Endothelial cell of umbilical vein (primary cell): ENCODE measurements around the gene PLEKHG5. TPM values are rescaled to one million over a fixed set of nuclear protein-coding genes. Genes with fewer than 3 reads are reported as not detected.

Source experiments
- BruUV-seq: library from RNA; stranded (reverse); fragments of 400-500 nt; replicated peaks from 2 replicates; lab custom pipeline; 2021; lab: Mats Ljungman, UMichigan
- CTCF ChIA-PET: fragments of 300-600, 350-600 bp; sonication (Branson Sonifier 250); formaldehyde crosslinking; loops from one replicate; lab custom pipeline; 2021; ENCODE audit warnings: antibody characterized with exemption, inconsistent platforms; lab: Charles Lee
- POLR2A ChIA-PET: fragments of 300-600, 350-600 bp; sonication (Branson Sonifier 250); formaldehyde crosslinking; loops from one replicate; lab custom pipeline; 2021; ENCODE audit warnings: antibody characterized with exemption, inconsistent platforms; lab: Charles Lee
- DNase-seq: peaks from one replicate; pipeline ENCODE4 v3.0.0-alpha.2; 2011; ENCODE audit warnings: low read depth, low spot score
- FAIRE-seq: peaks from 2 replicates; lab custom pipeline; 2011; peaks lifted over from hg19 to GRCh38; lab: Jason Lieb, UNC
- H2AFZ ChIP-seq: 2 replicates; pipeline ENCODE4 v1.6.0; 2012; ENCODE audit warnings: low read depth, low read length, control low read depth, inconsistent platforms
- H3K27ac ChIP-seq: 2 replicates; pipeline ENCODE4 v1.5.1; 2011; ENCODE audit warnings: low read depth, mild to moderate bottlenecking, control low read depth, low read length, moderate library complexity; ENCODE audit not compliant: insufficient read depth
- H3K27me3 ChIP-seq, 2 experiments: 2 replicates each; pipeline versions ENCODE4 v1.6.0 to v1.6.1; 2011; ENCODE audit warnings: low read length in 2 of 2, mixed read lengths in 1 of 2; ENCODE audit not compliant: control insufficient read depth in 2 of 2, insufficient read depth in 2 of 2
- H3K36me3 ChIP-seq, 2 experiments: 2 replicates in 1 of 2; 3 replicates in 1 of 2; pipeline ENCODE4 v1.5.1; 2011; ENCODE audit warnings: low read length in 2 of 2, mild to moderate bottlenecking in 1 of 2, moderate library complexity in 1 of 2; ENCODE audit not compliant: control insufficient read depth in 2 of 2, insufficient read depth in 2 of 2; ENCODE audit errors: extremely low read depth in 1 of 2
- H3K4me1 ChIP-seq: 3 replicates; pipeline ENCODE4 v1.5.1; 2011; ENCODE audit warnings: mild to moderate bottlenecking, low read length; ENCODE audit not compliant: control insufficient read depth, insufficient read depth; ENCODE audit errors: extremely low read depth
- H3K4me2 ChIP-seq: 2 replicates; pipeline ENCODE4 v1.6.1; 2011; ENCODE audit warnings: low read length, control low read depth, mixed read lengths; ENCODE audit not compliant: insufficient read depth
- H3K4me3 ChIP-seq, 3 experiments: fragments of 200-600 bp in 1 of 3; sonication (generic), shearing (Covaris generic) in 1 of 3; replicated peaks in 1 of 3; 2 replicates each; pipeline ENCODE4 v1.5.1; 2011 to 2016; ENCODE audit warnings: control low read depth in 3 of 3, low read length in 3 of 3, mild to moderate bottlenecking in 2 of 3, inconsistent platforms in 1 of 3, low read depth in 1 of 3, moderate library complexity in 1 of 3; ENCODE audit not compliant: insufficient read depth in 1 of 3
- H3K79me2 ChIP-seq: 2 replicates; pipeline ENCODE4 v1.6.0; 2012; ENCODE audit warnings: low read length, inconsistent platforms; ENCODE audit not compliant: control insufficient read depth, insufficient read depth
- H3K9ac ChIP-seq: replicated peaks from 2 replicates; pipeline ENCODE3; 2011; ENCODE audit warnings: low read length, control low read depth; ENCODE audit not compliant: insufficient read depth; ENCODE audit errors: extremely low read depth
- H3K9me1 ChIP-seq: replicated peaks from 3 replicates; pipeline ENCODE4 v1.6.0; 2011; ENCODE audit warnings: mild to moderate bottlenecking, low read length; ENCODE audit not compliant: control insufficient read depth, insufficient read depth; ENCODE audit errors: extremely low read depth
- H3K9me3 ChIP-seq: replicated peaks from 2 replicates; pipeline ENCODE4 v1.5.1; 2012; ENCODE audit warnings: low read length, inconsistent platforms; ENCODE audit not compliant: control insufficient read depth, insufficient read depth
- H4K20me1 ChIP-seq: replicated peaks from 2 replicates; pipeline ENCODE3; 2011; ENCODE audit warnings: mild to moderate bottlenecking, low read length; ENCODE audit not compliant: control insufficient read depth, insufficient read depth; ENCODE audit errors: extremely low read depth
- CTCF ChIP-seq, 2 donors: IDR thresholded peaks; 1 replicate in 1 of 2; 2 replicates in 1 of 2; pipeline ENCODE4 v1.5.1; 2011; ENCODE audit warnings: low read length in 2 of 2, mild to moderate bottlenecking in 2 of 2, moderate library complexity in 2 of 2, control low read depth in 1 of 2, inconsistent platforms in 1 of 2, low read depth in 1 of 2; ENCODE audit not compliant: insufficient read depth in 1 of 2; ENCODE audit errors: extremely low read depth in 1 of 2
- EZH2 ChIP-seq: IDR thresholded peaks from 2 replicates; pipeline ENCODE4 v1.6.1; 2012; ENCODE audit warnings: borderline replicate concordance, low read depth, mild to moderate bottlenecking, moderate library complexity, low read length, inconsistent platforms; ENCODE audit not compliant: severe bottlenecking
- FOS ChIP-seq: IDR thresholded peaks from 2 replicates; pipeline ENCODE4 v1.6.1; 2011; ENCODE audit warnings: mild to moderate bottlenecking, low read length, moderate library complexity, borderline replicate concordance; ENCODE audit not compliant: insufficient read depth
- GATA2 ChIP-seq: IDR thresholded peaks from 2 replicates; pipeline ENCODE4 v1.7.0; 2011; ENCODE audit warnings: low read depth, mild to moderate bottlenecking, moderate library complexity, mixed read lengths, low read length; ENCODE audit not compliant: insufficient read length, insufficient read depth
- JUN ChIP-seq: IDR thresholded peaks from 2 replicates; pipeline ENCODE4 v1.6.1; 2011; ENCODE audit warnings: borderline replicate concordance, low read depth; ENCODE audit not compliant: insufficient read length, insufficient read depth
- MYC ChIP-seq: IDR thresholded peaks from one replicate; pipeline ENCODE4 v1.6.1; 2011; ENCODE audit warnings: mild to moderate bottlenecking, low read depth, low read length
- POLR2A ChIP-seq: IDR thresholded peaks from 2 replicates; pipeline ENCODE4 v1.6.1; 2012; ENCODE audit warnings: low read depth, mild to moderate bottlenecking, control low read depth, low read length
- POLR2AphosphoS5 ChIP-seq: IDR thresholded peaks from 2 replicates; pipeline ENCODE4 v1.6.1; 2012; ENCODE audit warnings: low read depth, mild to moderate bottlenecking, control low read depth, low read length, moderate library complexity; ENCODE audit not compliant: insufficient read depth
- dilution Hi-C: fragments of 300-500 bp; cut with MboI; formaldehyde crosslinking; loops from one replicate; pipeline ENCODE4 v1.15.0; 2019; ENCODE audit warnings: low sequenced_read_pairs; ENCODE audit not compliant: extremely low pct_ligation_motif_present
- intact Hi-C: fragments of 100-400 bp; cut with micrococcal nuclease; formaldehyde crosslinking; loops from one replicate; pipeline ENCODE4 v1.10.0; 2022
- polyA plus RNA-seq, 4 experiments: library from polyadenylated mRNA; depleted of rRNA in 3 of 4; stranded (reverse) in 3 of 4; unstranded in 1 of 4; fragments of >200 nt; gene quantifications; 2 replicates each; pipeline versions ENCODE4 v1.2.1 to v1.2.3, GENCODE V29; 2011 to 2012; ENCODE audit warnings: missing spikeins in 1 of 4
- total RNA-seq: library from RNA; stranded (reverse); gene quantifications from 2 replicates; pipeline ENCODE4 v1.2.3, GENCODE V29; 2021
- TF ChIP-seq, protein P1 (sequence below): IDR thresholded peaks from 2 replicates; pipeline ENCODE4 v1.6.1; 2011; ENCODE audit not compliant: insufficient read depth, insufficient read length

PLEKHG5 gene
- total and polyA plus RNA-seq, 2 donors (not counting 3 experiments of a cell fraction or from before 2014, with no cell fraction given) = 30.6 to 56.9 TPM

DNA sequence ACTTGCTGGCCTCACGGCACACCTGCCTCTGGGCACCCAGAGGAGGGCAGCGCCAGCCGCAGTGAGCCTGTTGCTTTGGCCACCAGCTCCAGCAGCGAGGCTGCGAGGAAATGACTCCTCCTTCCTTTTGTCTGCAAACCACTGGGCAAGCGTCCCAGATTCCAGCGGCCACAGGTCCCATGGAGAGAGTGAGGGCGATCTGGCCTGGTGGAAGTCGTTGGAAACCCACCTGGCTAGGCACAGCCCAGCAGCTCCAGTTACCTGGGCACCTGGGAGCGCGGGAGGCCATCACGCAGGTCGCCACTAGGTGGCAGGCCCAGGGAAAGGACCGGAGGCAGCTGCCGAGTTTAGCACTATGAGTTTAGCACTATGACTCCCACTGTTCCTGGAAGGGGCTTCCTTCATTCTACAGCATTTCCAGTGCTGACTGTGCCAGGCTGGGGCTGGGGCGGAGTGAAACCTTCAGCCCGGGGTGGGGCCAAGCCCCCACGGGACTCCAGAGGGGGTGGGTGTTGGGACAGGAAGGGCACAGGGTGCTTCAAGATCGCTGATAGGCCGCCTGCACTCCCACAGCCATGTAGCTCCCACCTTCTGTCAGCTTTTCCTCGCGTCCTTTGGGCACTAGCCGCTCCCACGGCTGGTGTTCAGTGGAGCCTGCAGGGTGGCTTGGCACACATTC, 68.0 kb downstream of the PLEKHG5 start:
- H3K27me3 ChIP-seq = peaks cover 0 to 7% of the 10 kb centered on the region in 2 experiments
- peak overlapping the region; percentile 46 for H2AFZ ChIP-seq
- ChIA-PET CTCF (interaction anchor here (0.5 to 11.1 kb wide), 21 partner anchors 10 to 218 kb away, joined by 3 to 202 read pairs (median 4); partner anchors contain the start of genes ACOT7 and NOL9), POLR2A (interaction anchor here (0.6 kb wide), 1 partner anchor 29 kb away, joined by 3 read pairs; no protein-coding TSS in a partner anchor)
- H3K4me3 ChIP-seq = peak overlapping the region in 1 of 3 experiments; percentile 9
- intact Hi-C loops = loop anchor here (1.0 to 5.0 kb wide), 5 partner anchors 15 to 371 kb away; partner anchors contain the start of genes GPR153 and ICMT
- dilution Hi-C loops = no loop called here
- no TSS peak for BruUV-seq
- peak overlapping the region; percentile 52 for H3K9ac ChIP-seq
- DNase-seq = peak; percentile 75
- no peaks in the 10 kb centered on the region for H3K9me1 ChIP-seq
- H3K9me3 ChIP-seq = no peaks in the 10 kb centered on the region
- FAIRE-seq = no peak
- H3K36me3 ChIP-seq = no peaks in the 10 kb centered on the region
- H3K79me2 ChIP-seq = no peaks in the 10 kb centered on the region
- H3K4me1 ChIP-seq = peaks cover 35% of the 10 kb centered on the region
- TF ChIP-seq CTCF (IDR thresholded peaks at IDR 0.05; ENCODE audit: extremely low read depth in 1 of 2, insufficient read depth in 1 of 2, low read depth in 1 of 2, low read length in 2 of 2) (peak; percentile 49 to 73), POLR2A (peak; percentile 31), POLR2AphosphoS5 (peak; percentile 62), EZH2 (no peak), MYC (no peak), GATA2 (no peak), FOS (peak; percentile 57), JUN (peak; percentile 26)
- TF ChIP-seq, protein P1, sequence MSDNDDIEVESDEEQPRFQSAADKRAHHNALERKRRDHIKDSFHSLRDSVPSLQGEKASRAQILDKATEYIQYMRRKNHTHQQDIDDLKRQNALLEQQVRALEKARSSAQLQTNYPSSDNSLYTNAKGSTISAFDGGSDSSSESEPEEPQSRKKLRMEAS = no peak
- peak overlapping the region; percentile 83 for H3K27ac ChIP-seq
- H4K20me1 ChIP-seq = no peaks in the 10 kb centered on the region
- peak overlapping the region; percentile 75 for H3K4me2 ChIP-seq
